HEK293T (cell line): Measurements from ENCODE around the gene PTPRO.

ENCODE experiments used
- CTCF ChIA-PET: fragments of 350-600 bp; formaldehyde crosslinking; extraction: SDS; loops from one replicate; lab custom pipeline; 2021; ENCODE audit warnings: antibody characterized with exemption, inconsistent platforms; lab: Yijun Ruan, JAX
- POLR2A ChIA-PET: fragments of 350-600 bp; formaldehyde crosslinking; extraction: SDS; loops from one replicate; lab custom pipeline; 2020; ENCODE audit warnings: antibody characterized with exemption, inconsistent platforms; lab: Yijun Ruan, JAX
- DNase-seq: peaks from one replicate; pipeline ENCODE4 v3.0.0; 2012; ENCODE audit warnings: mixed read lengths; ENCODE audit errors: extremely low spot score
- ARNT ChIP-seq: fragments of 450-650 bp; IDR thresholded peaks from 2 replicates; pipeline ENCODE4 v1.6.1; 2017; ENCODE audit warnings: mild to moderate bottlenecking
- BHLHE40 ChIP-seq: fragments of 450-650 bp; IDR thresholded peaks from 2 replicates; pipeline ENCODE4 v1.6.1; 2016; ENCODE audit warnings: mild to moderate bottlenecking, moderate library complexity, borderline replicate concordance
- CTBP1 ChIP-seq: fragments of 450-650 bp; IDR thresholded peaks from 2 replicates; pipeline ENCODE4 v1.6.1; 2016; ENCODE audit warnings: borderline replicate concordance
- ELF4 ChIP-seq: fragments of 450-650 bp; IDR thresholded peaks from 2 replicates; pipeline ENCODE4 v1.6.1; 2017; ENCODE audit warnings: antibody characterized with exemption
- FOXA1 ChIP-seq: fragments of 450-650 bp; IDR thresholded peaks from 2 replicates; pipeline ENCODE4 v1.6.1; 2016; ENCODE audit warnings: mild to moderate bottlenecking
- FOXK2 ChIP-seq: fragments of 450-650 bp; IDR thresholded peaks from 2 replicates; pipeline ENCODE4 v1.6.1; 2016; ENCODE audit warnings: mild to moderate bottlenecking
- FOXM1 ChIP-seq: fragments of 450-650 bp; IDR thresholded peaks from 2 replicates; pipeline ENCODE4 v1.6.1; 2017; ENCODE audit warnings: mild to moderate bottlenecking, borderline replicate concordance
- HDGF ChIP-seq: fragments of 450-650 bp; IDR thresholded peaks from 2 replicates; pipeline ENCODE4 v1.6.1; 2017; ENCODE audit warnings: antibody characterized with exemption, borderline replicate concordance
- L3MBTL2 ChIP-seq: fragments of 450-650 bp; conservative IDR thresholded peaks from 2 replicates; pipeline ENCODE4 v1.6.1; 2016; ENCODE audit warnings: mild to moderate bottlenecking
- LEF1 ChIP-seq: fragments of 450-650 bp; IDR thresholded peaks from 2 replicates; pipeline ENCODE4 v1.6.1; 2017; ENCODE audit warnings: mild to moderate bottlenecking, borderline replicate concordance
- NFRKB ChIP-seq: fragments of 450-650 bp; IDR thresholded peaks from 2 replicates; pipeline ENCODE4 v1.6.1; 2016; ENCODE audit warnings: mild to moderate bottlenecking, moderate library complexity
- SP1 ChIP-seq: fragments of 450-650 bp; IDR thresholded peaks from 2 replicates; pipeline ENCODE4 v1.6.1; 2017
- SUZ12 ChIP-seq: fragments of 450-650 bp; IDR thresholded peaks from 2 replicates; pipeline ENCODE4 v1.6.1; 2016; ENCODE audit warnings: mild to moderate bottlenecking
- TARDBP ChIP-seq: fragments of 450-650 bp; IDR thresholded peaks from 2 replicates; pipeline ENCODE4 v1.6.1; 2016
- ZNF384 ChIP-seq: fragments of 450-650 bp; IDR thresholded peaks from 2 replicates; pipeline ENCODE4 v1.6.1; 2016
- TF ChIP-seq, protein P1 (sequence below): fragments of 450-650 bp; IDR thresholded peaks from 2 replicates; pipeline ENCODE4 v1.6.1; 2016

Gene PTPRO

DNA sequence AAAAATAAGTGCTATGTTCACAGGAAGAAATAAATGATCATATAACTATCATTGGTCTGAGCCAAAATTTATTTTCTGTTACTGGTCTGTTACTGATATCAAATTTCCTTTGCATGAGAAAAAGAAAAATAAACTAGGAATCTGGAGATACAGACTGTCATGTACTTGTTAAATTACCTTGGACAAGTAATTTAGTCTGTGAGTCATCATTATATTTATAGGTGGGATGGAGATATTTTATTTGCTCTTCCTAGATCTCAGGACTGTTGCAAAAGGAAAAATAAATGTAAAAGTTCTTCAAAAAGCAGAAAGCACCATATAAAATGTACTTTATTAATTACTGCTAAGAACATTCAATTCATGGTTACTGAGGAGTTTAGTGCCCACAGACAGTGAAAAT is 174.4 kb downstream of the PTPRO start:
- DNase-seq = no peak
- ChIA-PET POLR2A (no interaction called here), CTCF (no interaction called here)

GRCh38 chr12:15497671-15498292 is 175.5 kb downstream of the PTPRO start:
- ChIA-PET CTCF (interaction anchor here (0.7 kb wide), 1 partner anchor 171 kb away, joined by 3 read pairs; no protein-coding TSS in a partner anchor), POLR2A (no interaction called here)
- DNase-seq = no peak
- TF ChIP-seq HDGF = no peak
- no peak for TF ChIP-seq CTBP1
- no peak for TF ChIP-seq FOXM1
- no peak for TF ChIP-seq ZNF384
- TF ChIP-seq ELF4 = no peak

More for the DNA sequence above, 174.4 kb downstream of the PTPRO start:
- TF ChIP-seq L3MBTL2 = no peak
- no peak for TF ChIP-seq SUZ12
- no peak for TF ChIP-seq HDGF
- TF ChIP-seq BHLHE40 = no peak
- TF ChIP-seq ZNF384 = no peak
- no peak for TF ChIP-seq FOXK2
- no peak for TF ChIP-seq TARDBP
- TF ChIP-seq, protein P1, sequence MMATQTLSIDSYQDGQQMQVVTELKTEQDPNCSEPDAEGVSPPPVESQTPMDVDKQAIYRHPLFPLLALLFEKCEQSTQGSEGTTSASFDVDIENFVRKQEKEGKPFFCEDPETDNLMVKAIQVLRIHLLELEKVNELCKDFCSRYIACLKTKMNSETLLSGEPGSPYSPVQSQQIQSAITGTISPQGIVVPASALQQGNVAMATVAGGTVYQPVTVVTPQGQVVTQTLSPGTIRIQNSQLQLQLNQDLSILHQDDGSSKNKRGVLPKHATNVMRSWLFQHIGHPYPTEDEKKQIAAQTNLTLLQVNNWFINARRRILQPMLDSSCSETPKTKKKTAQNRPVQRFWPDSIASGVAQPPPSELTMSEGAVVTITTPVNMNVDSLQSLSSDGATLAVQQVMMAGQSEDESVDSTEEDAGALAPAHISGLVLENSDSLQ = no peak
- TF ChIP-seq ELF4 = no peak
- TF ChIP-seq NFRKB = no peak
- no peak for TF ChIP-seq CTBP1
- TF ChIP-seq SP1 = no peak
- no peak for TF ChIP-seq FOXA1
- no peak for TF ChIP-seq FOXM1
- no peak for TF ChIP-seq LEF1
- TF ChIP-seq ARNT = no peak

DNA sequence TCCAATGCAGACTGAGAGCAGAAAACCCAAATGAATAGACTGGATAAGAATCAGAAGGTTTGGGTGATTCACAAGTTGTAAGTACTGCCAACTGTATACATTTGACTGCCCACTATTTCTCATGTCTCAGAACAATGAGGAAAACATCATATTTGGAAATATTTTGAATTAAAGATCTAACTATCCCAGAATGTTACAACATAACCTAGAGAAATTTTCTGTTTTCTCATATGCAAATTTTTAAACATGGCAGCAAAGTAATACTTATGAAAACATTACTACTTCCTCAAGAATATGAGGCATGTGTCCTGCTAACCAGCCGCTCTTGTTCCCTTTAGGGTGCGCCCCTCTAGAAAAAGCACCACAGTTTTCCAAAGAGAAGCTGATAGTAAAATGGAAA is 179.9 kb downstream of the PTPRO start:
- TF ChIP-seq FOXK2 = no peak
- no peak for TF ChIP-seq L3MBTL2
- TF ChIP-seq FOXM1 = no peak
- TF ChIP-seq TARDBP = no peak
- TF ChIP-seq, protein P1 = no peak
- TF ChIP-seq HDGF = no peak
- no peak for TF ChIP-seq LEF1
- ChIA-PET CTCF (no interaction called here), POLR2A (no interaction called here)
- no peak for DNase-seq

DNA sequence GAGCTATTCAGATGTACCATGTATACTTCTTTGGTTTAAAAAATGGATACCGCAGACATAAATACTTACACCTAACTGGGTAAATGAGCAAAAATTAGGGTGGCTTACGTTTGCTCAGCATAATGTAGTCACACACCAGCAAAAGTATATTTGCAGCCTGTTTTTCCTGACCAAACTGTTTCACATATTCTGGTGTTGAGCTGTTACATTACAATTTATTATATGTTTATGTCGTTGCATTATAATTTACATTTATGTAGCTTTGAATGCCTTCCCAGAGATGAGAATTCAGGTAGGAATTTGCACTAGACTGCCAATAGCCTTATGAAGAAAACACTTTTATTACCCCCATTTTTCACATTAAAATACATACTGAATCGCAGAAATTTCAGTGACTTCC is 183.3 kb downstream of the PTPRO start:
- ChIA-PET CTCF (no interaction called here), POLR2A (no interaction called here)
- no peak for DNase-seq

GRCh38 chr12:15515010-15515409 is 192.7 kb downstream of the PTPRO start:
- no peak for DNase-seq
- ChIA-PET CTCF (no interaction called here), POLR2A (no interaction called here)
- TF ChIP-seq, protein P1 = peak; percentile 34; the same call in 1 of the 2 replicates
- TF ChIP-seq FOXK2 = no peak

More for the DNA sequence above, 183.3 kb downstream of the PTPRO start:
- TF ChIP-seq FOXM1 (no peak), TARDBP (no peak), BHLHE40 (no peak), LEF1 (no peak), SUZ12 (no peak), ARNT (no peak), FOXA1 (no peak), SP1 (no peak), FOXK2 (no peak), CTBP1 (no peak), ELF4 (no peak), ZNF384 (no peak), L3MBTL2 (no peak), HDGF (no peak), NFRKB (no peak)
- TF ChIP-seq, protein P1 = no peak

DNA sequence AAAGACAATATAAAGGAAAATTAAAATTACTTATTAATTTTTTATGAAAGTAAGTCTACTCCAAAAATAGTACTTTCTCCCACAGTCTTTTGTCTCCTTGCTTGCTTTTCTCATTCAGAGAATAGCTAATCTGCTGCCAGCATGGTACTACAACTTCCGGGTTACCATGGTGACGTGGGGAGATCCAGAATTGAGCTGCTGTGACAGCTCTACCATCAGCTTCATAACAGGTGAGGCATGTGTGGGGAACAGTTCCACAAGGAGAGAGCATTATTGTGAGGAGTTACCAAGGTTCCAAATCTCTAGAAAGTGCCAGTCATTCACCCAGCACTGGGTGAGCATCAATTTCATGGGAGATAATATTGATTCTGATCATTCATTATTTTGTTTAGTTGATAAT is 197.8 kb downstream of the PTPRO start:
- ChIA-PET POLR2A (no interaction called here), CTCF (no interaction called here)
- DNase-seq = no peak
- TF ChIP-seq NFRKB = no peak
- TF ChIP-seq BHLHE40 = no peak
- no peak for TF ChIP-seq ARNT
- no peak for TF ChIP-seq FOXA1
- no peak for TF ChIP-seq ELF4
- TF ChIP-seq CTBP1 = no peak
- TF ChIP-seq SUZ12 = no peak
- no peak for TF ChIP-seq LEF1
- TF ChIP-seq HDGF = no peak
- no peak for TF ChIP-seq L3MBTL2
- no peak for TF ChIP-seq SP1
- TF ChIP-seq FOXK2 = no peak
- TF ChIP-seq, protein P1 = no peak
- no peak for TF ChIP-seq ZNF384
- no peak for TF ChIP-seq FOXM1
